H1 (cell line): ENCODE measurements around the gene TPRN. TPM values are rescaled to one million over a fixed set of nuclear protein-coding genes. Genes with fewer than 3 reads are reported as not detected.

Experiments
- CHD7 ChIP-seq: fragments of 300-600 bp; sonication (generic); IDR thresholded peaks from 2 replicates; pipeline ENCODE4 v1.7.1; 2012; ENCODE audit warnings: low read length, moderate library complexity, mild to moderate bottlenecking, inconsistent platforms; ENCODE audit not compliant: insufficient replicate concordance
- CTCF ChIP-seq, 3 experiments: IDR thresholded peaks; 1 replicate in 2 of 3; 2 replicates in 1 of 3; pipeline versions ENCODE4 v1.5.1 to v1.6.1; 2011; ENCODE audit warnings: low read length in 3 of 3, mild to moderate bottlenecking in 3 of 3, inconsistent platforms in 2 of 3, low read depth in 1 of 3, moderate library complexity in 1 of 3; ENCODE audit not compliant: insufficient read depth in 1 of 3; ENCODE audit errors: control extremely low read depth in 1 of 3
- EZH2 ChIP-seq: fragments of 200-600 bp; sonication (generic); IDR thresholded peaks from 2 replicates; pipeline ENCODE4 v1.7.1; 2012; ENCODE audit warnings: low read depth, mild to moderate bottlenecking, moderate library complexity, low read length, inconsistent platforms; ENCODE audit not compliant: severe bottlenecking
- RBBP5 ChIP-seq: IDR thresholded peaks from 2 replicates; pipeline ENCODE4 v1.7.1; 2012; ENCODE audit warnings: low read depth, mild to moderate bottlenecking, inconsistent platforms, low read length, moderate library complexity, borderline replicate concordance
- SP1 ChIP-seq: IDR thresholded peaks from 2 replicates; pipeline ENCODE4 v1.6.1; 2011; ENCODE audit warnings: low read depth, low read length
- polyA plus RNA-seq, 7 experiments: library from polyadenylated mRNA; depleted of rRNA in 3 of 7; stranded (reverse) in 5 of 7; unstranded in 2 of 7; fragments of >200 nt in 5 of 7; fragments of 200-250 nt in 2 of 7; gene quantifications; 1 replicate in 5 of 7; 2 replicates in 1 of 7; 4 replicates in 1 of 7; pipeline versions ENCODE4 v1.2.1 to v1.2.3, GENCODE V29; 2011 to 2013; ENCODE audit warnings: missing spikeins in 2 of 7, mixed read lengths in 2 of 7
- total RNA-seq: library from RNA; stranded (reverse); fragmentation: NEBNext Ultra II Directional; extraction: Animal tissue kit (Norgen Biotek cat#: 25700); gene quantifications from 2 replicates; pipeline ENCODE4 v1.2.1, GENCODE V29; 2021
- TF ChIP-seq, protein P1 (sequence below): IDR thresholded peaks from 2 replicates; pipeline ENCODE4 v1.6.1; 2011; ENCODE audit warnings: low read depth, mild to moderate bottlenecking, low read length; ENCODE audit not compliant: insufficient read depth

TPRN gene
- total and polyA plus RNA-seq, 2 of the 8 experiments (the other 6 are each of a cell fraction or from before 2014, with no cell fraction given): 9.7 to 23.2 TPM

- no peak for TF ChIP-seq CHD7
- TF ChIP-seq CTCF (IDR thresholded peaks at IDR 0.05; ENCODE audit: control extremely low read depth in 1 of 3, insufficient read depth in 1 of 3, low read depth in 1 of 3, low read length in 3 of 3): no peak
- TF ChIP-seq EZH2: no peak
- no peak for TF ChIP-seq RBBP5
- TF ChIP-seq, protein P1, sequence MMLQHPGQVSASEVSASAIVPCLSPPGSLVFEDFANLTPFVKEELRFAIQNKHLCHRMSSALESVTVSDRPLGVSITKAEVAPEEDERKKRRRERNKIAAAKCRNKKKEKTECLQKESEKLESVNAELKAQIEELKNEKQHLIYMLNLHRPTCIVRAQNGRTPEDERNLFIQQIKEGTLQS: no peak
- no peak for TF ChIP-seq SP1
Measured at GRCh38 chr9:137222190-137223077, 21.9 kb upstream of the TPRN start, which contains the start of gene RNF208 (continued).
